ENCODE results near the gene HDAC7.

DNA sequence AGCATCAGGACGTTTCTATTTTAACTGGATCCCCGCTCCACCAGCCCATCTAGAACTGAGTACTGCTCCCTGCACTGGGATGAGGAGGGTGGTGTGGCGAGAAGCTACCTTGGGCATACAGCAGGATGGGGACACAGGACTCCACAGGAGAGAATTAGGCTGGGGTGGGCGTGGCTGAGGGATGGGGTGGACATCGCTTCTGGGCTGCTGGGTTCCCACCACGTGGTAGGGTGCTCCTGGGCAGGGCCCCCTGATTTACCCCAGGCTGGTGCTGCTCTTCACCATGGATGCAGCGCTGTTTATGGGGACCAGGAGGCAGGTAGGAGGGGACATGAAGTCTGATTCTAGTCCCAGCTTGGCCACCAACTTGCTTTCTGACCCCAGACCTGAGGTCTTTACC, 43.2 kb upstream of the HDAC7 start:
- TF ChIP-seq CTCF (IDR thresholded peaks at IDR 0.05) = no peak
- TF ChIP-seq ZFX (IDR thresholded peaks at IDR 0.05; ENCODE audit: borderline replicate concordance) = no peak
